GM21619 (cell line): ENCODE results near the gene SUPT3H.
"Not testable (repeated sequence)": the region's sequence is repeated elsewhere in the genome, so short reads cannot be mapped to it uniquely, and the experiment has no call there.

Source experiments
- ATAC-seq: cut with Tn5 transposase; IDR thresholded peaks from one replicate; pipeline ENCODE4 v1.9.1; 2021; ENCODE audit not compliant: unreplicated experiment

Gene SUPT3H

DNA sequence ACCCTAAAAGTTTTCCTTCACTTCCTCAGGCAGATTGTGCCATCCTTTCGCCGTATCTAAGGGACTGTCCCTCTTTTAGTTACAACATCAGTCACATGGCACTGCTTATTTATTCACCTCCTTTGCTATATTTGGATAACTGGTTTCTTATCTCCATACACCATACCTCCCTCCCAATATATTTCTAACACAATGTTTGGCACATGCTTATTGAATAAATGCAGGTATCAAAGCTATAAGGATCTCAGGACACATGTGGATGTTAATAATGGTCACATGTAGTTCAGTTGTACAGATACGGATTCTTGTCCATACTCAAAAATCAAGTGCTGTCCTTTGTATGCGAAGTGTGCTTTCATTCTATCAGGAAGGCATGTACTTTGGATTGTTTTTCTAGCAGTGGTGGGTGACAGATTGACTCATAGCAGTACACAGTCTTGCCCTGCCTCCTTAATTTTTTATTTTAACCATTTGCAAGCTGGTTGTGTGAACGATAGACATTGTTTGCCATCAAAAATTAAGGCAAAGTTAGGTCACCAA lies 456.7 kb downstream of the SUPT3H start:
- ATAC-seq: no peak

DNA sequence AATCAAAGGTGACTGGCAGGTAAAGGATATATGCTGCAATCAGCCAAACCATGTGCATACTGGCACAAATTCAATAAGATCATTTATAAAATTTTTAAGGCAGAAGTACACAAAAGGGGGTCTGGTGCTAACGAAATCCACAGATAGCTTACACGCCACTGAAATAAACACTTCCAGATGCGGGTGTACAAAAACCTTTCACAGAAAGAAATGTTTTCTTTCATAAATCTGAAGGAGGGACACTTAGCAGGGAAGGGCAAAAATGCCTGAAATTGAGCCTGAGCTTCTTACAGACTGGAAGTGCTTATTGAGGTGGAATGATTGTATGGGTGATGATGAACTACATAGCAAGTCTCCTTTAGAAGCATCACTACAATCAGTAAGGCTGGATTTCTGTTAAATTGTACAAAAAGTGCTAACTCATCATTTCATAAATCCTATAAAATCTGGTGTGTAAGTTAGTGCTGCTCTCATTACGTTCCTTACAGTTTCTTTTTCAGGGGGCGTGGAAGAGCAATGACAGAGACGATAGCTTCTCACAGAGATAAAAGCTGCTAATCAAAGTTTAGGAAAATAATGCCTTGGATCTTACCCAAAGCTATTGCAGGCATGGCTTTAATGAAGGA lies 458.9 kb downstream of the SUPT3H start:
- ATAC-seq: no peak

DNA sequence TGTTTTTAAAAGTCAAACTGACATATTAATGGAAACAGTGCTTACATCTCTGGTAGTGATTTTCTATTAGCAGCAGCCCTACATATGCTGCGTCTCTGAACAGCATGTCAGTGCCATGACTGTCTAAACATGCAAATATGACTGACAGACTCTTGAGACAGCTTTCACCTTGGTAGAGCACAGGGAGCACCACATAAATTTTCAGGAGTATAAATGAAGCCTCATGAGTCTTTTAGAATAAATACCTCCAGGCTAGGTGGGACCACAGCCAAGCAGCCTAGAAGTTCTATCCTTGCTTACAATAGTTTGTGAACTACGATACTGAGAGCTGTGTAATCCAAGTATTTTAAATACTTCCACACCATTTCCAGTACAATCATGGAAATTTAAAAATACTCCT lies 460.3 kb downstream of the SUPT3H start:
- ATAC-seq: no peak

DNA sequence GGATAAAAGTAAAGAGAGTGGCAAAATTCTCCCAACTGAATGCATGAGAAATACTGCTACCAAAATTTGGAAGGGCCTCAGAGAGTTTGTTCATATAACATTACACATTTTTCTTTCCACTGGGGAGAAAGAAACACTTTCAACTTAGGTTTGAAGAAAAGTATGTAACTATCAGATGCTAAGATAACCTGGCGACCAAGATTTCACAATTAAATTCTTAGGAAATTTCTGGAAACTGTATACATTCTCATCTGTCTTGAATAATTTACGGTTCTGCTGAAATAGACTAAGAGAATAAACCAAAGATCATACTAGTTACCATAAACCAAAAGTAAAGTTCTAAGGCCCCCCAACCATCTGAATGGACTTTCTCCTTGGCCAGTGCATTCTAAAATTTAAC lies 462.6 kb downstream of the SUPT3H start:
- no peak for ATAC-seq

DNA sequence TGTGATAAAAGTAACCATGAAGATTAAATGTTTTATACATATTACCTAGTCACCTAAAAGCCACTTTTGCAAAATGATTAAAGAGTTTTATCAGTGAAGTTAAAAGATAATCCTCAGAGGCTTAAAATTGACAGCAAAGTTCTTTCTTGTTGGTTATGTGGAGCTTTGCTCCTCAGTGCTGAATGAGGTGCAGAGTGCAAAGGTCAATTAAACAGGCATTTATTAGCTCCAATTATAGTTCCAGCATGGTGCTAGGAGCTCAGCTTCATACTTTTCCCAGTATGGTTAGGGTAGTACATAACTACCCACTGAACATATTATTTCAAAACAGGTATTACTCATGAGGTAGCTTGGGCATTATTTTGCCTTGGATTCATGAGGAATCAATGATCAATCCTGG lies 463.6 kb downstream of the SUPT3H start:
- ATAC-seq: no peak

DNA sequence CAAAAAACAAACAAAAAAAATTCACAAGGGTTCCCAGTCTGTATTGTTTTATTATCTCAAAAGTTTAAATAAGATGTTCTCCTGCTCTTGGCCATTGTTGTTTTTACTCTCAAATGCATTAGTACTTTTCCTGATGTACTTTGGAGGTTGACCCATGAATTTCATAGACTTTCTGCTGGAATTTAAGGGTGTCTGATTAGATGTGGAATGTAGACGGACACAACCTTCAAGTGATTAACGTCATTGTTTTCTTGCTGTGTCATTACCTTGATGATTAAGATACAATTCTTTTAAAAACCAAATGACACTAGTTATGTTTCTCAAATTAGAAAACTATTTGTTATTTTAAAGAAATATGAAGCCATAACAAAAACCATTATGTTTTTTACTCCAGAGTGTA lies 471.0 kb downstream of the SUPT3H start:
- ATAC-seq: no peak

DNA sequence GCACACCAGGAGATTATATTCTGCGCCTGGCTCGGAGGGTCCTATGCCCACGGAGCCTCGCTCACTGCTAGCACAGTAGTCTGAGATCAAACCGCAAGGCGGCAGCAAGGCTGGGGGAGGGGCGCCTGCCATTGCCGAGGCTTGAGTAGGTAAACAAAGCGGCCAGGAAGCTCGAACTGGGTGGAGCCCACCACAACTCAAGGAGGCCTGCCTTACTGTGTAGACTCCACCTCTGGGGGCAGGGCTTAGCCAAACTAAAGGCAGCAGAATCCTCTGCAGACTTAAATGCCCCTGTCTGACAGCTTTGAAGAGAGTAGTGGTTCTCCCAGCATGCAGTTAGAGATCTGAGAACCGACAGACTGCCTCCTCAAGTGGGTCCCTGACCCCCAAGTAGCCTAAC lies 477.4 kb downstream of the SUPT3H start:
- ATAC-seq: not testable (repeated sequence)

DNA sequence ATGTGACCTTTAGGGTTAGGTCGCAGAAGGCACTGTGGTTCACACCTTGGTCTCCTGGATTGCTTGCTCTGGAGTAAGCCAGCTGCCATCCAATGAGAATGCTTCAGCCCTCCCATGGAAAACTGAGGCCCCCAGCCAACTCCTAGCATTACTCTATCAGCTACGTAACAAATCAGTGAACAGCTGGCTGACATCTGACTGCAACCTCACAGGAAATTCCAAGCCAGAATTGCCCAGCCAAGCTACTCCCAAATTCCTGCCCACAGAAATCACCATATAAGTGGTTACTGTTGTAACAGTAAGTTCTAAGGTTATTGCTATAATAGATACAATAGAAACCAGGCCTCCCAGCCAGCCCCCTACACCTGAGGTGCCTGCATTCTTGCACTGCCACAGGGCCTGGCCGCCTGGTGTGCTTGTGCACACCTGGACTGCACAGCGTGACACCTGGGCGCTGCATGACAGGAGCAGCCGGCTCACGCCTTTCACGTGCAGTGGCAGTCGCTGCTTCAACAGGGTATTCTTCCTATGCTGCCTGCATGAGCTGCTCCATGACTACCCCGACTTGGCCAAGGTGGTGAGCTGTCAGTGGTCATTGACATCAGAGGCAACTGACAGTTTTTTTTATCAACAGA lies 479.3 kb downstream of the SUPT3H start:
- no peak for ATAC-seq

DNA sequence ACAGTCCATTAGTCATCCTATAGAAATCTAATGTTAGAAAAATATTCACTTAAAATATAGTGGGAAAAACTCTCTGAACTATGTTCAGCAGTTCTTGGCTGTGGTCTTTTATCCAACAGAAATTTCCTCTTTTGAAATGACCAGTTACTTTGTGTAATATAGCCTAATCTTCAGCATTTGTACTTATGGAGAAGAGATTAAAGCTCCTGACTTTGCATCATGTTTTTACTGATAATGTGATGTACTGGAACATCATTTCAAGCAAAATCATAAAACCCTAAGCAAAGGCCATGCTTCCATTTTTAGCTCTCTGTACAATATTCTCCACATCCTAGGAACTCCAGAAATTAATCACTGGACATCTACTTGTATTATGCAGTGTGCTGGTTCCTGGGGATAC lies 480.4 kb downstream of the SUPT3H start:
- ATAC-seq: no peak

DNA sequence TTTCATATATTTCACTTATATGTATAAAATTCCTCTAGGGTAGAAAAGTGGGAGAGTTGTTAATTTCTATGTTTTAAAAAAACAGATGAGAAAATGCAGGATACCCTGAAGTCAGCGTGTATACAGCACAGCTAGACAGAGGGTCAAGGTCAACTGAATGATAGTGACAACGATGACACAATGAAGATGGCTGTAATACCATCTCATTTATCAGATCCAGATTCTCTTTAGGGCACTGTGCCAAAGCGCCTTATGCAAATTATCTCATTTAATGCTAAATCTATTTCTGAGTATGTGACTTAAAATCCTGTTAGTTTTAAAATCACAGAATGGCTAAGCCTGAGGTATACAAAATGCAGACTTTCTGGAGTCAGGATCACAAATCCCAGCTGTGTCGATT lies 481.0 kb downstream of the SUPT3H start:
- no peak for ATAC-seq

DNA sequence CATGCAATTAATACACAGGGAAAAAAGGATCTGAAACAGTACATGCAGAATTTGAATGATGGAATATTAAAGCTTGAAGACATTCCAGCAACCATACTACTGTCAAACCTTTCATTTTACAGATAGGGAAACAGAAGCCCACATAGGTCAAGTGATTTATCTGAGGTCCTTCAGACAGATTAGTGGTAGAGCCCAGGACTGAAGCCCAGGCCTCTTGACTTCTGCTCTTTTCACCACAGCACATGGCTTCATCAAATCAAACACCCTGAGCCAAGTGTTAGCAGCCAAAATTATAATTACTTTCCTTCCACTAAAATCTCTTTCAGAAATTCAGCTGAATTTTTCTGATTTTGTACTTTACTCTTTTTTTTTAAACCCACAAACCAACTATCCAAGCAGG lies 485.2 kb downstream of the SUPT3H start:
- ATAC-seq: no peak

DNA sequence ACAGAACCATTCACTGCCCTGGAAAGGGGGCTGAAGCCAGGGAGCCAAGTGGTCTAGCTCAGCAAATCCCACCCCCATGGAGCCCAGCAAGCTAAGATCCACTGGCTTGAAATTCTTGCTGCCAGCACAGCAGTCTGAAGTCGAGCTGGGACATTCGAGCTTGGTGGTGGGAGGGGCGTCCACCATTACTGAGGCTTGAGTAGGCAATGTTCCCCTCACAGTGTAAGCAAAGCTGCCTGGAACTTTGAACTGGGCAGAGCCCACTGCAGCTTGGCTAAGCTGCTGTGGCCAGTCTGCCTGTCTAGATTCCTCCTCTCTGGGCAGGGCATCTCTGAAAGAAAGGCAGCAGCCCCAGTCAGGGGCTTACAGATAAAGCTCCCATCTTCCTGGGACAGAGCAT lies 498.7 kb downstream of the SUPT3H start:
- not testable (repeated sequence) for ATAC-seq

DNA sequence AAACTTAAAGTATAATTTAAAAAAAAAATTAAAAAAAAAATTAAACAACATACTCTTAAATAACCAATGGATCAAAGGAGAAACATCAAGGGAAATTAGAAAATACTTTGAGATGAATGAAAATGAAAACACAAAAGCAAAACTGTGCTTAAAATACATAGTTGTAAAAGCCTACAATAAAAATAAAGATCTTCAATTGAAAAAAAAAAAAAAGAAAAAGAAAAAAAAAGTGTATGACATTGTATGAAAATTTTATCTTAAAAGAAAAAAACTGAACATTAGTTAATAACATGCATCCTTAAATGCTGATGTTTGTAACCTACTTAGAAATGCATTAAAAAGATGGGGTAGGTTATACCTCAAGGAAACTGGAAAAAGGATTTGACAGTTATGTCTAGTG lies 501.1 kb downstream of the SUPT3H start:
- not testable (repeated sequence) for ATAC-seq

DNA sequence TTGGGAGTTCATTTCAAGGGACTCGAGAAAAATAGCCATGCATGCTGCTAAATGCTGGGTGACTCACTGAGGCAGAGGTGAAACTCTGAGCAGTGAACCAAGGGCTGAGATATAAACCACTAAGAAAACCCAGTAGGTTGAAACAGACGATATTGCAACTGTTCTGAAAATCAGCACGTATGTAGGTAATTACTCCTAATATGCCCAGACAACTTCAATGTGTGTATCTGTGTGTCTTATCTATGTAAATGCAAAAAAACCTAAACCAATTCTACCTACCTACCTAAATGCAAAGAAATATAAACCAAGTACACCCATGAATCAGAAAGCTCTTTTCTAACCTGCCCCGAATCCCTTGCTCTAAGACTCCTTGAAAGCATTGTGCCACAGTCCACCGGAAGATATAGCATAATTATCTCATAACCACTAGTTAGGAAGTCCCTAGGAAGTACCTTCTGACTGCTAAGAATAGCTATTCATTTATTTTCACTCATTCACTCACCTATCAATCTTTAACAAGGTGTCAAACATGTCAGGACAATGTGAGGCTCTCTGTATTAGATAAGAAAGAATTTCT lies 508.3 kb downstream of the SUPT3H start:
- ATAC-seq: peak; percentile 75

DNA sequence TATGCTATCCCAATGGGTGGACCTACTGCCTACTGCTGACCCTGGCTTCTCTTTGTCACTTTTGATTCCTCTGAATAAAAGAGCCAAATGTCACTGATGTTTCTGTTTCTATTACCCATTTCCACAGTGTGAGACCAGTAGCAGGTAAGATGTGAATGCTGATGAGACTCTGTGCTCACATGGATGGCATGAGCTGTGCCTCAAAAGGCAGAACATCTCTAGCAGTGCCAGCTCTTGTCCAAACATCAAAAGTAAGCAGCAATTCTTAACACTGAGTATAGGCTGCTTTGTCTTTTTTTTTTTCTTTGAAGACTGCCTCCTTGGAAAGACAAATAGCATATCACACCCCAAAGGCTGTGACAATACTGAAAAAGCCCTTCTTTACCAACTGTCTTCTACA lies 508.8 kb downstream of the SUPT3H start:
- peak; percentile 18 for ATAC-seq

DNA sequence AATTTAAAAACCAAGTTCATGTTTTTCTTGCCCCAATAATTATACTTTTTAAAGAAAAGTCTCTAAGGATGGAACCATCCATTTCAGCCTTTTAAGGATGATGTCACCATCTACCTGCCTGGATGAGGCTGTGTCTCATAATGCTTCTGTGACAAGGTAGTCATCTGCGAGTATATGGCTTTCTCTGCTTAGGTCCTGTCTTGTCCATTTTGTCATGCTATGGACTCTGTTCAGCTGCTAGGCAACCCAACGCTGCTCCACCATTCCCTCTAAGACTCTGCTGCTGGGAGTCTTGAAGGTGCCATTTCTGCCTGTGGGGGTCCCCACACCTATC lies 509.4 kb downstream of the SUPT3H start:
- peak; percentile 34 for ATAC-seq

DNA sequence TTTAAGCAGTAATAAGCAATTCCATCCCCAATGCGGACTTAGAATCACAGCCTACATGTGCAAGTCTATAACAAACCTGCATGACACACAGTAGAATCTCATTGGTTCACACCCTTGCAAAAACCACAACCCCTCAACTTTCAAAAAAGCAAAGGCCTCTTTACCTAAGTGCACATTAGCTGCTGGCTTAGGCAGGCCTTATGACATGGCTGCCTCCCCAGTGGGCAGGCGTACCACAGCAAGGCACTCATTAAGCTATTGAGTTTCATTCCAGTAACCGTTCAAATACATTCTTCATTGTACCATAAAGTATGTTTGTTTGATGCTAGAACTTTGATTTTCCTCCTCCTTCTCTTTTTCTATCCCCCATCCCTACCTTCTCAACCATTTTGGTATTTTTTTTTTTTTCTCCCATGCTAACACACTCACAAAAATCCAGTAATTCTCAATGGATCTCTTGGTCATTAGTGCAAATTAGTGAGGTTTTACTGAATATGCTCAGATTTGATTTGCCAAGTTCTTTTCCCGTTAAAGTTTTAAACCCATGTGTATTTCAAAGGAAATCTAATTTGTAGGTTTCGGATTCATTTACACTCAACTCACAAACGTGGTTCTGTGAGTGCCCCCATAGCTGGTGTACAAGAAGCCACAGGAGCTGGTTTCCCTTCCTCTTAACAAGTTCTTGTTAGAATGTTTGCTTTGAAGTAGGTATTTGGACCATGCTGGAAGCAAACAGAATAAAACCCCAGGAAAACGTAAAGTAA lies 510.0 kb downstream of the SUPT3H start:
- ATAC-seq: peak; percentile 60

DNA sequence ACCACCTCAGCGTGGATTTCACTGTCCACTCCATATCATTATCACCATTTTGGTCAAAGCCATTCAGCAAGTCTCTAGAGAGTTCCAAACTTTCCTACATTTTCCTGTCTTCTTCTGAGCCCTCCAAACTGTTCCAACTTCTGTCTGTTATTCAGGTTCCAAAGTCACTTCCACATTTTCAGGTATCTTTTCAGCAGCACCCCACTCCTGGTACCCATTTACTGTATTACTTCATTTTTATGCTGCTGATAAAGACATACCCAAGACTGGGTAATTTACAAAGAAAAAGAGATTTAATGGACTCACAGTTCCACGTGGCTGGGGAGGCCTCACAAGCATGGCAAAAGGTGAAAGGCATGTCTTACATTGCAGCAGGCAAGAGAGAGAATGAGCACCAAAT lies 512.5 kb downstream of the SUPT3H start:
- ATAC-seq: not testable (repeated sequence)

DNA sequence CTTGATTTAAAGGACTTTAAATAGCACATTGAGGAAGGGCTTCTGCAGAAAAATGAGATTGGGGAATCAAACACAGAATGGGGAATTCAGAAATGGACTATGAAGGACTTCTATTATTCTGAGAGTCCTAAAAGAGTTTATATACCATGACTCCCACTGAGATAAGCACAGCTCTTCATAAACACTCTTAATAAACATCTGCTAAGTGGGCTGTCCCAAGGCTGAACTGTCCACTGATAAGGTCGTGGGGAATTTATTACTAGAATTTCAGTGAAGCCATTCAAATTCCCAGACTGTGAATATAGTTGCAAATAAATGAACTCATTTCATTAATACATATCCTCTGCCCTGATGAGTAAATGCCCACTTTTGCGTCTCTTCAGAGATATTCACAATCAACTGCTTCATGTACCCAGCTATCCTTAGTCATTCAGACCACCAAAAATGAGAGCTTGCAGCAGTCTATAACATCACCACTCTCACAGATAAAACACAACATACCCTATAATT lies 517.8 kb downstream of the SUPT3H start:
- no peak for ATAC-seq

DNA sequence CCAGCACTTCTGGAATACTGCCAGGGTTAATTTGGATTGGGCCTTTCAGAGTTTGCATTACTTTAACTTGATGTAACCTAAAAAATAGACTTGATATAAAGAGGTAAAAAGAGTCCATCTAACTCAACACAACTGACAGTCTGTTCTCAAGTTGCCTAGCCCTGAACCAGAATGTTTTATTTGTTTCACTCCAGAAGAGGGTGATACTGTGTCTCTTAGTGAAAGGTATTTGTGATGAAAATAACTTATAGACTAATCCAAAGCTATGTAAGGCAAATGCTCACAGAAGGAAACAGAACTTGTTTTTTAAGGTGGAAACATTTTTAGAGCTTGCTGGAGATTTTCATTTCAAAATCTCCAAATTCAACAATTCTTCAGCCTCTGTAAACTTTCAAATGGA lies 518.7 kb downstream of the SUPT3H start:
- ATAC-seq: no peak

DNA sequence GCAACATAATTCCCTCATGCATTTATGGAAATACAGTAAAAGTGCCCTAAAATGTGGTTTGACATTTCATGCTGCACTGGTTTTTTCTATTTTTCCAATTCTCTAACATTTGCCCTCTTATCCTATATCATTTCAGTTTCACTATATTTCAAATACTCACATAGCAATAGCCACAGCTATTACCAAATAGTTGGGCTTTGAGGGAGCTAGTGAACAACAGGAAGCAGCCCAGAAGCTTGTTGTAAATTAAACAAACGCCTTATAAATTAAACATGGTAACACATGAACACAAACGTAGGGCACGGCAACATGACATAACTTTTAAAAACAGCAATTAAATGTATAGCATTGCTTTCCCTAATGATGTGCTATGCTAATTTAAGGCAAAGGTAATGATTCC lies 521.3 kb downstream of the SUPT3H start:
- no peak for ATAC-seq
